GM21381 (cell line): ENCODE measurements around the gene HELT.

Source experiments
- ATAC-seq: cut with Tn5 transposase; IDR thresholded peaks from one replicate; pipeline ENCODE4 v1.9.1; 2021; ENCODE audit warnings: mild to moderate bottlenecking, moderate library complexity; ENCODE audit not compliant: unreplicated experiment

HELT gene

DNA sequence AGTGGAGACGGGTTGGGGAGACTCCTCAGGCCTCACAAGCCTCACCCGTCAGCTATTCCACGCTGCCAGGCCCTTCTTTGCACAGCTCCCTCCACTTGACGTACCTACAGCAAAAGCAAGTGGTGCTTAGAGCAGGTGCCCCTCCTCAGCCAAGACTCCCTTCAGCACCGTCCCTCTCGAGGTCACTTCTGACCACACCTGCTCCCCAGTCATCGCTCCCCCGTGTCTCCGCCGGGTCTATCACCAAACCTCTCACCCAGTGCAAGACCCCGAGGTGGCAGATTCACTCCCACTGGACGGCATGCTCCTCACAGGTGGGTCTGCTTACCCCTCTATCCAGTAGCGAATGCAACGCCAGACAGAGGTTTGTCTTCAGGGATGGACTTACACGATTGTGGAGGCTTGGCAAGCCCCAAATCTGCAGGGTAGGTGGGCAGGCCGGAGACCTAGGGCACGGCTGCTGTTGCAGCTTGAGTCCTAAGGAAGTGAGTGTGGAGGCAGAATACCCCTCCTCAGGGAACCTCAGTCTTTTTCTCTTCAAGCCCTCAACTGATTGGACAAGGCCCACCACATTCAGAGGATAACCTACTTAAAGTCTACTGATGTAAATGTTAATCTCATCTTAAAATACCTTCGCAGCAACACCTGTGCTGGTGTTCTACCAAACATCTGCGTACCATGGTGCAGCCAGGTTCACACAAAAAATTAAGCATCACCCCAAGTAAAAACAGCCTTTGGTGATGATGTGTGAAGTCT lies 14.5 kb upstream of the HELT start:
- no peak for ATAC-seq

DNA sequence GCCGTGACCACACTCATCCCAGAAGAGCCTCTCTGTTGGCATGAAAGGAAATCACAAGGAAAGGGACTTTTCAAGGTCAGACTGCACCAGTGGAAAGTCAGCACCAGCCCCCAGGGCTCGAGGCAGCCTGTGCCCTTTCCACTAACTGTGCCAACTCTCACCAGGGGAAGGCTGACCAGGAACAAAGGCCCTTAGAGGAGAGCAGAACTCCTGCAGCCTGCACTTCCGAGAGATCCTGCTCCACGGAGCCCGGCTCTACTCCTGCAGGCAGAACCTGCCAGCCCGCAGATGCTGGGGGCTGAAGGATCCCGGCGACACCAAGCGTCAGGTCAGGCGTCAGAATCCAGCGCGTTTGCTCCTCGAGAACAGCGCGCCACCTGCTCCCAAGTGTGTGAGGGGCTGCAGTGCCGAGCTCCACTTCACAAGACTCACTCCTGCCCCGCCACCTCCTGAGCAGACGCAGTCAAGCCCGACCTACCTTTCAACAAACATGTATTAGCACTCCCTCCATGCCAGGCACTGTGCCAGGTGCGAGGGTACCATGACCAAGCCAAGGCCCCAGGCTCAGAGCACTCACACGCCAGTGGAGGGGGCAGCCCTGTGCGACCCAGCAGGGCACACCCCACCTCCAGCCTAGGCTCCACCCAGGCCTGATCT lies 13.6 kb upstream of the HELT start:
- ATAC-seq, result peak; percentile 49

DNA sequence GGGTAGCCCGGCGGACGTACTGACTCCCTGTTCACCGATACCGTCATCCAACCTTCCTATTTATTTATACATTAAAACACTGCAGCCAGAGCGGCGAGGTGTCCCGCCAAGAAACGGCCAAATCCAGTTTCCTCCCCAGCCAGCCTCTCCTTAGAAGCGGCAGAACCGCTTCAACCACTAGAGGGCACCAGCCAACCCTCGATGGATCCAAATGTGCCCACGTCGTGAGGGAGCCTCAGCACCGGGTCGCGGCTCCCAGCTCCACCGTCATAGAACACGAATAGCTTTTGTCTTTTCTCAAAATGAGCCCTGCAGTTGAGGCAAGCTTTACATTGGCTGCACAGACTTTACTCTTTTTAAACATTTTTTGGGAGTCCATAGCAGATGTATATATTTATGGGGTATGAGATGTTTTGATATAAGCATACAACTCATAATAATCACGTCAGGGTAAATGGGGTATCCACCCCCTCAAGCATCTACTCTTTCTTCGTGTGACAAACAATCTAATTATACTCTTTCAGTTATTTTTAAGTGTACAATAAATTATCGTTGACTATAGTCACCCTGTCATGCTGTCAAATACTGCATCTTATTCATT lies 13.0 kb upstream of the HELT start:
- ATAC-seq, result peak; percentile 90

DNA sequence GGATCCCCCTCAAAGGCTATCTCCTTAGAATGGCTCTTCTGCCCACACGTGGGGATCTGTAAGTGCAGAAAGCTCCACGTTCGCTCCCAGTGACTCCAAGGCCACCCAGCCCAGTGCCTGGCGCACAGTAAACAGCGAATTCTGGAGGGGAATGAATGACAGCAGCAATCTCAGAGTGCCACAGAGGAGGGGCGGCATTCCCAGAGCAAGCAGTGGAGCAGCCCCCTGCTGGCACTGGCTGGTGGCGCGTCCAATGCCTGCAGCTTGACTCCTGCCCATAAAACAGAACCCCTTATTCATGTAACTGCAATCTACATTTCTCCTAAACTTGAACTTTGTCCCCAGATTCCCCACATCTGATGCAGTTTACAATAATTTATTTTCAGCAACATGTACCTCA lies 6.9 kb upstream of the HELT start:
- ATAC-seq, result no peak

DNA sequence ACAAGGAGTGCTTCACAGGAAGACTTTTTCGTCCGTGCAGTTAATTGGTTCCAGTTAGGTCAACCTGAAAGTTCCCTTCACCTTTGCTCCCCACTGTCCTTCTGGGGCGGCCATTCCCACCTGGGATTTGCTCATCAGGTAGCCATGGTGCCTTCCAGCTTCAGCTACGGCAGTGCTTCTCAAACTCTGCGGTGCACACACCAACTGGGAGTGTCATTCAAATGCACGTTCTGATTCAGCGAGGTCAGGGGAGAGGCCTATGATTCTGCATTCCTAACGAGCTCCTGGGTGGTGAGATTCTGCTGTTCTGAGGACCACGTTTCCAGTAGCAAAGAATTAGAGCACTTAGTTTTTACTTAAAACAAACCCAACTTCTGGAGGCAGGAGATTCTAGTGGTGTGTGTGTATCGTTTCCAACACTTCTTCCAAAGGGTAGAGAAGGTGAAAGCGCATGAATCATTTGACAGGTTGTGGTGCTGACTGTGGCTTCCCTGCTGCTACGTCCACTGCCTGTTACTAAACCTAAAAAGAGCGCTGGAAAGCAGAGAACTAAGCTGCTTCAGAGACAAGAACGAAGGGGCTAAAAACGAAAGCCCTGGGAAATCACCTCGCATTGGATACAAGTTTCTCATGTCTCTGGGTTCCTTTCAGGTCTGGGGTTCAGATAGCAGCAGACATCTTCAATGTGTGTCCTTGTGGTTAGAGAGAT lies 4.7 kb upstream of the HELT start:
- no peak for ATAC-seq

DNA sequence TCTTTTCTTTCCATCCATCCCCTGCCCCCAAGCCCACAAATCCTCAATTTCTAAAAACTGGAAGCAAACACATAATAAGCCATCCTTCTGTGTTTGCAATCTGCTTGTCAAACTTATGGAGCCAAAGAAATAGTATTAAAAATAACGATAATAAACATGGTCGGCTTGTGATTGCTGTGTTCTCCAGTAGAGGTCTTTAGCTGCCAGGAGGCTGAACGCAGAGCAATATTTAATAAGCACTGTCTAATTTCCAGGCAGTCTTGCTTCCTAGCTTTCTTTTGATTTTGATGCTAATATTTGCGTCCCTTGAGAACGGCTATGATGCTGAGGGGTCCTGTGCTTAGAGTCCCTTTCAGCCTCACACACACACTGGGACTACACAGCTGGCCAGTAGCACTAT lies 3.2 kb upstream of the HELT start:
- no peak for ATAC-seq

DNA sequence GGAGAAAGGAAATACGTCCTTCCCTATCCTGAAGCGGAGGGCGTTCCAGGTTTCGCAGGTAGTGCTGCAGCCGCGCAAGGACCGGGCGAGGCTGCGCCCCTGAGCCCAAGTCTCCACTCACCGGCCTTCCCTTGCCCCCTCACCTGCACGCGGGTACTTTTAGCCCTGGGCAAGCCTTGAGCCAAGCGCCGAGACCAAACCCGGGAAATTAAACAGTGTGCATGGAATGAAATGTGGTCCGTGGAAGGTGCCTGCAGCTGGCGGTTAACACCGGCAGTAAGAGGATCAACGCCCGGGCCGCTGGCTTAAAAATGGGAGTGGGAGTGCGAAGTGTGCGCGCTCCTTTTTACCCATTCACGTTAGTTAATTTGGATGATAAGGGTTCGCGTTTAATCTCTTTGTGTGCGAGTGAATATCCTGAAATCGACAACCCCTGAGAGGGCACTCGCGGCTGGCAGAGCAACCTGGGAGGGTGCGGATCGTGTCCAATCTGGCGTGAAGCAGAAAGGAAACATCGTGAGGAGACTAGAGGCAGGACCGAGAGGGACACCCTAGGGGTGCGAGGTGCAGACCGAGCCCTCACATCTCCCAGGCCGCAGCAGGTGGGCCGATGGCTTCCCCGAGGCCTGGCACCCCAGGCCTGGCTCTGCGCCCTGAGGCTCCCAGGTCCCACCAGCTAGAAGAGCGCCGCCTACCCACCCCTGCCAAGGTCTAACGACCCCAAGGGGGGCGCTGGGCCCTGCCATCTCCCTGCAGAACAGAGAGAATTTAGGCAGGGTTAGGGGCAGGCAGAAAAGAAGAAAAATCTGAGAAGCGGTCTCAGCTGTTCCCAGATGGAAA lies 2.0 kb upstream of the HELT start:
- no peak for ATAC-seq

DNA sequence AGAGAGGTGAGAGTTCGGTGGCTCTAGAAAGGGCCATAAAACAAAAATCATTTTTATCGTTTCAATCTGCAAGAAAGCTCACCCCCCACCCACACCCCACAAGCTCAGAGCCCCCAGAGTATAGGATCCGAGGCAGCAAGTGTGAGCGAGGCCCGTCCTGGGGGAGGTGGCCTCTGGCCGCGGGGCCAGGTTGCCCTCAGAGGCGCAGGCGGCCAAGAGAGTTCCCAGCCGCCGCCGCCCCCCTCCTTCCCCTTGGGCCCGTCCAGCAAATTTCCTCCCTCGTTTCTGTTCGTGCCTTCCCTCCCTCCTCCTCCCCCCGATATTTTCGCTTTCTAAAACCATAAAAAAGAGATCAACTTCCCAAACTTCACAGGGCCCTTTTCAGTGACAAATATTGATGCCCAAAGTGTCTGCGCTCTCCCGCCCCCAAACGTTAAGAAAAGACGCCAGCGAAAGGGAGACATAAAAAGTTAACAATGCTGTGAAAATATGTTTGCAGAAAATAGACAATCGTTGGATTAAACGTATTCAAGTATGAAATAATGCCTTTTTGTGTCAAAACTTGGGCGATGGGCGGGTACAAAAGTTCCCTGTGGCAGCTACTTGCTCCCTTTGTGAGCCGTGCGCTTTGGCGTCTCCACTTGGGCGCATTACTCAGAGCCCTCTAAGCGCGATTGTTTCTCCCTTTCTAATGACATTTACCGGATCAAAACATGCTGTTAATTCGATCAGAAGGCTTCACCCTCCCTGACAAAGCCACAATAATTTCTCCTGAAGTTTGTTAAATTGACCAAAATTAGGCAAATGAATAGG lies 1.1 kb upstream of the HELT start:
- ATAC-seq, result no peak

DNA sequence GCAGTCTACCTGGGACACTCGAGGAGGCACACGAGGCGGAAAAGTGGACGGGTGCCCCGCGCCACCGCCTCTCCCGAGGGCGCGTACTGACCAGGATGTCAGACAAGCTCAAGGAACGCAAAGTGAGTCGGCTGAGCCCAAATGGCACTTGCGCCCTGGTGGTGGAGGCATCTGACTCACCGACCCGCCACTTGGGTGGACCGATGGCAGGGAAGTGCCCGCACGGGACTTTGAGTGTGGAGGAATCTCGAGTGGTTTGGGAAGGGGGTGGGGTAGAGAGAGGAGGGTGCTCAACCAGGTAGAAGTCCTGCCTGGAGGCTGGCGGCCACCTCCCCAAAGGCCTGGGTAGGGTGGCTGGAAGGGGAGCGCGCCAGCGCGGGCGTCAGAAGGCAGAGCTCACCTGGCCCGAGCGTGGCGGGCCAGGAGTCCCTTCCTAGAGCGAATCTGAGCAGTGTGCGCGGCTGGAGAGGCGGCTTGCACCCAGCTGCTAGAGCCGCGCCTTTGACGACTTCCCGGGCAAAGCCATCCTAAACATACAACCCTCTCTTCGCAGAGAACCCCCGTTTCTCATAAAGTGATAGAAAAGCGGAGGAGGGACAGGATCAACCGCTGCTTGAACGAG lies 655 bp downstream of the HELT start:
- no peak for ATAC-seq

DNA sequence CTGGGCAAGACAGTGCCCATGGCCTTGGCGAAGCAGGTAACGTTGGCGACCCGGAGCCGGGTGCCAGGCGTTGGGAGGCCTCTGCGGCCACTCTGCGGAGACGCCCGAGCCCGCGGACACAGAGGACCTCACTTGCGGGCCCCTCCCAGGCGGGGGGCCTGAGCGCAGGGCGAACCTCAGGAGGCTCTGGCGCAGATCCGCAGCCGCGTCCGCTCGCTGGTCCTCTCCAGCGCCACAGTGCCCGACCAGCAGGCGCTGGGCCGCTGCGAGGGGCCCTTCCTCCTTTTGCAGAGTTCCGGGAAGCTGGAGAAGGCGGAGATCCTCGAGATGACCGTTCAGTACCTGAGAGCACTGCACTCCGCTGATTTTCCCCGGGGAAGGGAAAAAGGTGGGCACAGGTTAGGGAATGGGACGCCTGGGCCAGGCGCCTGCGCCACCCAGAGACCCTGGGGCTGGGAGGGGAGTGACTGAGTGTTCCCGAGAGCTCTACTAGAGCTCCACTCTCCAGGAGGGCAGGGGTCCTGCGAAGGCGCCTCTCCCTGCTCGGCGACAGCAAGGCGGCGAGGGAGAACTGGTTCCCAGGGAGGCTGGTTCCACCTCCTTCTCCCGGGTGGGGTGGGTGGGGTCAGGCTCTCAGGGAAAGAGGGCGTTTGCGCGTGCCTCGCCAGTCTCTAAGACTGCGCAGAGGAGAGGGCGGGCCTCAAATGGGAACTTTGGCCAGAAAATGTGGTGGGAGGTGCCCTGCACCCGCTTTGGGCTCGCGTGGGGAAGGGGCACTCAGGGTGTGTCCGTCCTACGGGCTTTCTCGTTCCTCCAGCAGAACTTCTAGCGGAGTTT lies 1.4 kb downstream of the HELT start:
- no peak for ATAC-seq

DNA sequence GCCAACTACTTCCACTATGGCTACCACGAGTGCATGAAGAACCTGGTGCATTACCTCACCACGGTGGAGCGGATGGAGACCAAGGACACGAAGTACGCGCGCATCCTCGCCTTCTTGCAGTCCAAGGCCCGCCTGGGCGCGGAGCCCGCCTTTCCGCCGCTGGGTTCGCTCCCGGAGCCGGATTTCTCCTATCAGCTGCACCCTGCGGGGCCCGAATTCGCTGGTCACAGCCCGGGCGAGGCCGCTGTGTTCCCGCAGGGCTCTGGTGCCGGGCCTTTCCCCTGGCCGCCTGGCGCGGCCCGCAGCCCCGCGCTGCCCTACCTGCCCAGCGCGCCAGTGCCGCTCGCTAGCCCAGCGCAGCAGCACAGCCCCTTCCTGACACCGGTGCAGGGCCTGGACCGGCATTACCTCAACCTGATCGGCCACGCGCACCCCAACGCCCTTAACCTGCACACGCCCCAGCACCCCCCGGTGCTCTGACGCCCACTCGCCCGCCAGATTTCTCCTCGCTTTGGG lies 2.1 kb downstream of the HELT start:
- ATAC-seq, result no peak

DNA sequence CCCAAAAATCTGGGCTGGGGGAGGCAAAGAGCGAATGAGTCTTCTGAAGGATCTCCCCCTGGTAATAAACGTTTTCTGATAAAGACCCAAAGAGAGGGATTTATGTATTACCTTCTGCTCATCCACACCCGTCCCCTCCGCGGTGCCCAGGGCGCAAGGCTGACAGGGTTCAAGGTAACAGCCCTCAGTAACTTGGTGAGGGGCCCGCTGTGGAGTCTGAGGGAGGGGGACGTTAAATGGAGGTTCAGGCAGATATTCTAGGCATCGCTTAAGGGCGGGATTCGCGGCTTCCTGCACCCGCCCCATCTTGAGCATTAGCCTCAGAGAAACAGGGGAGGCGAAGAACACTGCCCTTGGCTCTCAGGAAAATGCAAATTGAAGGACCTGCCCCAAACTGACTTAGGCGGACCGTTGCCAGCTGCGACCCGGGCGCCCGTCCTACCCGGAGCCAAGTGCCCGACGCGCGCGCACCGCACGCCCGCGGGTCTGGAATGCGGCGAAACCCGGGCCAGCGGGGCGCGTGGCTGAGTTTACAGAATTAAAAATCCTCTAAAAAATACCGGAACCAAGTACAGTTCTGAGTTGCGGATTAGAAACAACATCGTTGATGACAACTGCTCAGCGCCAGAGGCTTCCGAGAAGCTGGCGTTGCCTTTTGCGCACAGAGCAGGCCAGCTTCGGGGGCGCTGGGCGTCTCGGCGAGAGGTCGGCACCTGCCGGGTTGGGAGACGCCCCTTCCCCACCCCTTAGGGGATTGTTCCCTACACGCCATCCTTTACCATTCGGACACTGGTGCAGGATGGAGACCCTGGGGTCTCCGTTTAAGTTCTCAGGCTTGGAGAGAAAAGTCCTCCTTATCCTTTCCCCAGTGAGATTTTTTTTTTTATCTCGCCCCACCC lies 2.8 kb downstream of the HELT start:
- ATAC-seq, result no peak

DNA sequence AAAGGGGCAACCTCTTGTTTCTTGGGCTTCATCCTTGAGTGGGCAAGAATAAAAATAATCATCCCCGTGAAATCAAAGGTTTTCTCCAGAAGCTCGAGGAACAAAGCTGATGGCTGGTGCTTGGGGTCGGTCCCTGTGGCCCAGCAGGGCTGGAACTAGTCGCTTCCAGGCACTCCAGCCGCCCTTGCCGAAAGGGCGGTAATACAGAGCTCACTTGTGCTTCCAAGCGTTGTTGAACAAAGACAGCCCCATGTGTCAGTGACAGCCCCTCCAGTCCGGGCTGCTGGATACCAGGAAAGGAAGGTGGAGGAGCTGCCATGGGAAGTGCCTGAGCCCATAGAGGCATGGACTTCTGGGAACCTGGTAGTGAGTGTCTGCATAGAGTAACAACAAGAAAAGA lies 5.2 kb downstream of the HELT start:
- ATAC-seq, result no peak

DNA sequence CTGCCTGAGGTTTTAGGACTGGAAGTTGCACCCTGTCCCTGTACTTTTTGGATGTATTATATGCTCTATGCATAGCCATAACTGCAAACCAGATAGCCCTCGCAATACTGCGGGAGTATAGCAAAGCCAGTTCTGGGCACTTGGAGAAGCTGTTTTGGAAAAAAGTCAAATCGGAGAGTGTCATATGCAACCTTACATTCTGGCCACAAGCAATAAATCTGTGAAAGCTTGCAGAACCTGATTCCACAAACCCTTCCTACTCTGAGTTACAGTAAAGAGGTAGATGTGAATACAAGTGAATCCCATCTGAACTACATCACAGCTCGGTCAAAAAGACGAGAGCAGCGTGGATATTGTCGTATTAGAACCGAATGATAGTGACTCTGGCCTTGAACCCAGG lies 10.3 kb downstream of the HELT start:
- ATAC-seq, result no peak

DNA sequence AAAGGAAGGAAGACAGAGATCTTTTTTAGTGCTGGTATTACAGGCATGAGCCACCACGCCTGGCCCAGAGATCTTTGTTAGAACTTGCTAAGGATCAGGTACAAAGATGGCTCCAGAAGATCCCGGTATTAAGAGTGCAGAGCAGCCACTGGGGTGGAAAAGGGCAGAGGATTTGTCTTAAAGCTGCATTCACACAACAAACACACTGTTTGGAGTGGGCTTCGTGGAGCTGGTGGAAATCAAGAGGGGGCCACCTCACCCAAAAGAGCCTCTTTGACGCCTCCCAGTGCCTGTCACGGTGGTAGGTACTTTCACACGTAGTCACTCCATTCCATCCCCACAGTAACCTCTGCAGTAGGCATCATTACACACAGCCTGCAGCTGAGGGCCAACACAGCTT lies 13.3 kb downstream of the HELT start:
- no peak for ATAC-seq

DNA sequence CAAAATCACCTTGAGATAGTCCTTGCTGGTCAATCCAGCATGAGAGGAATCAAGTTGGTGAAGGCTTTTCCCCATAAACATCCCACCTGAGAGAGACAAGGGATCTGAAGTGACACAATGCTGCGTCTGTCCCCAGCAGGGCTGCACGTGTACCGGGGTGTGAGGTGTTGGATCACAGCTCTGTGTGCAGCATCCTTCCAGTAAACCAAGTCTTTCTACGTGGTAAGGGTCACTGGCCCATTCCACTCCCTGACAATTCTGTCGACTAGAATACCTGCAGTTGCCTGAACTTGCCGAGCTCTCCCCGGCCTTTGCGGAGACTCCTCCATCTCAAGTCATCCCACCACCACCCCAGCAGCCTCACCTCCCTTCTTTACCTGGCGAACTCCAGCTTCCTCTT lies 14.8 kb downstream of the HELT start:
- ATAC-seq, result no peak

DNA sequence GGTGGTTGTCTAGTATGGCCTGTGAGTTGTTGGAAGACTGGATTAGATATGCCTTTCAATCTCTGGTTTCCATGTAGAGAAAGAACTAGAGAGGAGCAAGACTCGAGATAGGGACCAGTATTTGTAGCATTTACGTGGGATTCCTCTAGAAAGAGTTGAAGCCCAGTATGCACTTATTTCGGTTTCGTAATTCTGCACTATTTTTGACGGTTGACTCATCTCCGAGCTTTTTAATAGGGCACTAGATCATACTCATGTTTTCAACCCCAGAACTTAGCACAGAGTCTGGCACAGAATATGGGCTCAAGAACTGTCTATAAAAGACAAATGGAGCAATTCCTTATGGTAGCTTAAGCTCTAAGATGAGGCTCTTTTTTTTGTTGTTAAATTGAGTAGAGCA lies 15.7 kb downstream of the HELT start:
- no peak for ATAC-seq
